Osteocyte (in vitro differentiated cells): Measurements from ENCODE around the gene GMPR. TPM values are rescaled to one million over a fixed set of nuclear protein-coding genes. Genes with fewer than 3 reads are reported as not detected.

ENCODE experiments used
- DNase-seq: peaks from one replicate; pipeline ENCODE4 v3.0.0; 2021; ENCODE audit warnings: mixed read lengths; ENCODE audit not compliant: unreplicated experiment; ENCODE audit errors: extremely low spot score
- H3K27ac Mint-ChIP-seq: one replicate; pipeline ENCODE4 v1.8.0; 2021; ENCODE audit warnings: mild to moderate bottlenecking, mixed read lengths; ENCODE audit not compliant: unreplicated experiment
- H3K27me3 Mint-ChIP-seq: one replicate; pipeline ENCODE4 v1.8.0; 2021; ENCODE audit warnings: mixed read lengths; ENCODE audit not compliant: unreplicated experiment
- H3K36me3 Mint-ChIP-seq: one replicate; pipeline ENCODE4 v1.8.0; 2021; ENCODE audit warnings: mixed read lengths; ENCODE audit not compliant: unreplicated experiment
- H3K4me1 Mint-ChIP-seq: one replicate; pipeline ENCODE4 v1.8.0; 2021; ENCODE audit warnings: mixed read lengths; ENCODE audit not compliant: unreplicated experiment
- H3K4me3 Mint-ChIP-seq: one replicate; pipeline ENCODE4 v1.8.0; 2021; ENCODE audit warnings: mild to moderate bottlenecking, moderate library complexity, mixed read lengths; ENCODE audit not compliant: unreplicated experiment
- H3K9me3 Mint-ChIP-seq: one replicate; pipeline ENCODE4 v1.8.0; 2021; ENCODE audit warnings: mixed read lengths; ENCODE audit not compliant: unreplicated experiment
- total RNA-seq: library from RNA; stranded (reverse); gene quantifications from 2 replicates; pipeline ENCODE4 v1.2.1, GENCODE V29; 2021
- TF ChIP-seq, protein P1 (sequence below): fragments of 200-600 bp; sonication (generic); IDR thresholded peaks from 2 replicates; pipeline ENCODE4 v1.5.0; 2021; ENCODE audit warnings: antibody characterized with exemption, mild to moderate bottlenecking, moderate library complexity

Gene GMPR
- total RNA-seq, 1 donor from 2014 or later = 7.8 TPM

DNA sequence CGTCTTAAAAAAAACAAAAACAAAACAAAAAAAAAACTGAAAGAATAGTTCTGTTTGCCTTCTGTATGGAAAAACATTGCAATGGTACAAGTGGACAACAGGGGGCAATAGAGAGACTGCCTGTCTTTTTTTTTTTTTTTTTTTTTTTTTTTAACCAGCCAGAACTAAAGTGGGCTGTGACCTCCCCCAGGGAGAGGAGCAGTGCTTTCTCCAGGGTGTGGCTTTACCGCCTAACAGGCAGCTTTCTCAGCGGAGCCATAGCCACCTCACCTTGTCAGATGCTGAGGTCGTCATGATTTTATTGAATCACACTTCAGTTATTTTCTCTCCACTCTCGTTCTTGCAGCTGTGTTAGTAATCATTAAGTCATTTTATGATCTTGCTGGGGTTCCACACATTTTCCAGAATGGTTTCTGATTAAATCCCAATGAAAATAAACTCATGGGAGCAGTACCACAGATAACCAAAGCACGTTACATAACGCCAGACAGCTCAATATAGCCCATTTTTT is 78.4 kb downstream of the GMPR start:
- no peak for DNase-seq
- peaks cover 43% of the 10 kb centered on the region for H3K4me1 Mint-ChIP-seq
- no peak overlapping the region for H3K4me3 Mint-ChIP-seq
- H3K27ac Mint-ChIP-seq = peak overlapping the region; percentile 19
- peaks cover 2% of the 10 kb centered on the region for H3K36me3 Mint-ChIP-seq
- no peaks in the 10 kb centered on the region for H3K9me3 Mint-ChIP-seq
- TF ChIP-seq, protein P1, sequence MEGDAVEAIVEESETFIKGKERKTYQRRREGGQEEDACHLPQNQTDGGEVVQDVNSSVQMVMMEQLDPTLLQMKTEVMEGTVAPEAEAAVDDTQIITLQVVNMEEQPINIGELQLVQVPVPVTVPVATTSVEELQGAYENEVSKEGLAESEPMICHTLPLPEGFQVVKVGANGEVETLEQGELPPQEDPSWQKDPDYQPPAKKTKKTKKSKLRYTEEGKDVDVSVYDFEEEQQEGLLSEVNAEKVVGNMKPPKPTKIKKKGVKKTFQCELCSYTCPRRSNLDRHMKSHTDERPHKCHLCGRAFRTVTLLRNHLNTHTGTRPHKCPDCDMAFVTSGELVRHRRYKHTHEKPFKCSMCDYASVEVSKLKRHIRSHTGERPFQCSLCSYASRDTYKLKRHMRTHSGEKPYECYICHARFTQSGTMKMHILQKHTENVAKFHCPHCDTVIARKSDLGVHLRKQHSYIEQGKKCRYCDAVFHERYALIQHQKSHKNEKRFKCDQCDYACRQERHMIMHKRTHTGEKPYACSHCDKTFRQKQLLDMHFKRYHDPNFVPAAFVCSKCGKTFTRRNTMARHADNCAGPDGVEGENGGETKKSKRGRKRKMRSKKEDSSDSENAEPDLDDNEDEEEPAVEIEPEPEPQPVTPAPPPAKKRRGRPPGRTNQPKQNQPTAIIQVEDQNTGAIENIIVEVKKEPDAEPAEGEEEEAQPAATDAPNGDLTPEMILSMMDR = peak; percentile 75
- H3K27me3 Mint-ChIP-seq = no peaks in the 10 kb centered on the region

DNA sequence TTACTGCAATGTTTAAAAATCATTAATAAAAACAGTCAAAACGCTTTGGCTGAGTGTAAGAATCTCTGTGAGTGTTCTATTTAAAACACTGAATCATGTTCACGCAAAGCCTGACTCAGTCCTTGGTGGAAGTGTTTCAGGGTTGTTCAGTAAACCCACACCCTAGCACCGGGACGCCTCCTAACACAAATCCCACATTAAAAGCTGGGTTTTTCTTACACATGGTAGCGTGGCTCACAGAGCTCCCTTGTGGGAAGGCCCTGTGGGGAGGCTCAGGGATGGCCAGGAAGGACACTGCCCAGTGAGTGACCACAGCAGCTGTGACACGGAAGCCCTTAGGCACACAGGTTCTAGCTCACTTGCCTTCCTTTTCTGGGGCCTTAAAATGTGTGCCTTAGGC is 80.2 kb downstream of the GMPR start:
- TF ChIP-seq, protein P1 = no peak
- Mint-ChIP-seq H3K4me3 (no peak overlapping the region), H3K27me3 (no peaks in the 10 kb centered on the region), H3K36me3 (peaks cover 7% of the 10 kb centered on the region), H3K4me1 (peaks cover 45% of the 10 kb centered on the region), H3K9me3 (no peaks in the 10 kb centered on the region), H3K27ac (peak overlapping the region; percentile 94)
- no peak for DNase-seq

DNA sequence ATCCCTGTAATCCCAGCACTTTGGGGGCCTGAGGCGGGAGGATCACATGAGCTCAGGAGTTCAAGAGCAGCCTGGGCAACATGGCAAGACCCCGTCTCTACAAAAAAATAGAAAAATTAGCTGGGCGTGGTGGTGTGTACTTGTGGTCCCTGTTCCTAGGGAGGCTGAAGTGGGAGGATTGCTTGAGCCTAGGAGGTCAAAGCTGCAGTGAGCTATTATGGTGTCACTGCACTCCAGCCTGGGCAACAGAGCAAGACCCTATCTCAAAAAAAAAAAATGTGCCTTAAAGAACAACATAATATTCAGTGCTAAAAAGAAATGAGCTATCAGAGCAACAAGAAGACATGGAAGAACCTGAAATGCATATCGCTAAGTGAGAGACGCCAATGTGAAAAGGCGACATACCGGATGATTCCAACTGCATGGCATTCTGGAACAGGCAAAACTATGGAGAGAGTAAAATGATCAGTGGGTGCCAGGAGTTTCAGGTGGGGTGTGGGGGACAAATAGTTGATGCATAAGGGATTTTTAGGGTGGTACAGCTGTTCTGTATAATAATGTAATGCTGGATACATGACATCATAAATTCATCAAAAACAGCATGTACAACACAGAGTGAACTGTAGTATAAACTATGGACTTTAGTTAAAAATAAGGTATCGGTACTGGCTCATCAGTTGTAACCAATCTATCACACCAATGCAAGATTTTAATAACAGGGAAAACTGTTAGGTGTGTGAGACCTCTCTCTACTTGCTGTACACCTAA is 80.8 kb downstream of the GMPR start:
- Mint-ChIP-seq H3K36me3 (peaks cover 7% of the 10 kb centered on the region), H3K4me3 (no peak overlapping the region), H3K27me3 (no peaks in the 10 kb centered on the region), H3K9me3 (no peaks in the 10 kb centered on the region), H3K27ac (peak overlapping the region; percentile 94), H3K4me1 (peaks cover 45% of the 10 kb centered on the region)
- DNase-seq = no peak
- TF ChIP-seq, protein P1 = no peak

DNA sequence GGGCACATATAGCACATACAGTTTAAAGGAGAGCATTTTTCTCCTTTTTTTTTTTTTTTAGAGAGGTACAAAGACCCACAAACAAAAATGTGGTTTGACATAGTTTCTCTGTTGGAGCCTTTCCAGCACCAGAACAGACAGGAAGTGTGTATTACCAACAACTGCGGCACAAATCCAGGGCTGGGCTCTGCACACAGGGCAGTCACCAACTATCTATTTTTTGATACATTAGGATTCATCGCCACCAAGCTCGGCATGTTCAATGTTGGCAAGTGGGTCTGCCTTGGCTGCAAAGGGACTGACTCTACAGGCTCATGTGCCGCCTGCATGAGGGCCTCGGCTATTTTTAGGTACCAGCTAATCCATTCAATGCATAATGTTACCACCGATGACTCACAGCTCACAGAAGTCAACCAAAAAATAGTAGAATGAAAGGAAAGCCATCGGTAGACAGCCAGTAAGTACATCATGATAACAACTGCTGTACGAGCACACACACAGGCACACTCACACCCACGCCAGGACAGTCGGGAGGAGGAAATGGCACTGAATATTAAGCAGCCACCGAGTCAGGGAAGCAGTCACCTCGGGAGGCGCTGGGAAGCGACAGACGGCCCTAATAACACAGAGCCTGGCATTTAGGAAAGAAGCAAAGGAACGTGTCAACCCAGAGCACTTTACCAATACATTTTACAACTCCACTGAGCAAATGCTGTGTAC is 81.6 kb downstream of the GMPR start:
- H3K4me1 Mint-ChIP-seq = peaks cover 50% of the 10 kb centered on the region
- TF ChIP-seq, protein P1 = no peak
- DNase-seq = no peak
- H3K36me3 Mint-ChIP-seq = peaks cover 7% of the 10 kb centered on the region
- H3K27ac Mint-ChIP-seq = peak overlapping the region; percentile 94
- H3K27me3 Mint-ChIP-seq = no peaks in the 10 kb centered on the region
- H3K9me3 Mint-ChIP-seq = no peaks in the 10 kb centered on the region
- H3K4me3 Mint-ChIP-seq = peak overlapping the region; percentile 57
